Measurements from ENCODE around the gene XRCC4. TPM values are rescaled to one million over a fixed set of nuclear protein-coding genes. Genes with fewer than 3 reads are reported as not detected.

The XRCC4 gene
- total RNA-seq, 1 donor from 2014 or later, result 10.7 TPM

GRCh38 chr5:83069096-83069799 lies 8.1 kb upstream of the XRCC4 start:
- intact Hi-C loops (cut with micrococcal nuclease), result no loop called here

DNA sequence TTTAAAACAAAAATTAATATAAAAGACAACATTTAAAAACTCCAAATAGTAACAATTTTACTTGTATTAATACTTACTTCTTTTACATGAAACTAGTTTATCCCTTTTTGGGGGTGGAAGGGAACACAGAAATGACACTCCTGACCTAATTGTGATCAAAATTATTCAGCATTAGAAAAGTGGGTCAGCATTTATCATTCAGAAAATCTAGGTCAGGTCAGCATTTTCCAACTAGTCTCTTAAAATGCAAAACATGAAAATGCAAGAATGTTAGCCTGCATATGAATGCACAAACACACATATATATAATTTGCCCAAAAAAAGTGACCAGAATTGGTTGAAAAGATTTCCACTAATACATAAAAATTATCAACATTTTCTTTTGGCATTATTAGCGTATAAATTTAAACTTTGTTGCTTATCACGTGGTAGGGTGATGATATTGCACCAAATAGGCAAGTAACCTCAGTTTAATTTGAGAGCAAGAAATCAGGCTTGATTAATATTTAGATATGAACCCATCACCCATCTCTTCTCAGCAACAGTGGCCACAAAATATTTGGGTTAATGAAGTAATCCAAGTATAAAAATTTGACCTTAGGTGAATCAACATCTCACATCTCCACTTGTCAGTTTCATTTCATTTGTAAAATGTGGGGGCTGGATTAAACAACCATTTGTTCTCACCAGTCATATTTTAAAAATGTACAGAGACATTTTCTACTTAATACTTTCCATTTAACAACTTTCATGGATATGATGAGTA lies 5.9 kb upstream of the XRCC4 start:
- intact Hi-C loops (cut with micrococcal nuclease), result no loop called here

DNA sequence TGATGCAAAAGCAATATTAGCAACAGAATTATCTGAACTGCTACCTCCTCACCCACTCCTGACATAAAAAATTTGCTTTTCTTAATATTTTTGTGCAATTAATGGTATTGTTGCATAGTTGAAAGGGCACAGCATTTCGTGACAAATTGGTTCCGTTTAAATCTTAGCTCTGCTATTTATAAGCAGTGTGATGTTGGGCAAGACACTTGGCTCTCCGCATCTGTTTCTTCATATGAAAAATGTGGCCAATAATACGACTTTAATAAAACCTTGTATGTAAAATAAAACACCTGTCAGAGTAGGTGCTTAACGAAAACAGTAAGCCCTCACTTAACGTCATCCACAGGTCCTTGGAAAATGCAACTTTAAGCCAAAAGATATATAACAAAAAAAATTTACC lies 4.4 kb upstream of the XRCC4 start:
- intact Hi-C loops (cut with micrococcal nuclease), result no loop called here

- intact Hi-C loops (cut with micrococcal nuclease), result loop anchor here (1.0 to 5.0 kb wide), 12 partner anchors 261 to 1776 kb away; partner anchors contain the start of genes RPS23, SSBP2 and ZCCHC9
These were observed 415 bp downstream of the XRCC4 start for GRCh38 chr5:83077662-83078261.

GRCh38 chr5:83082750-83083149 lies 5.4 kb downstream of the XRCC4 start:
- intact Hi-C loops (cut with micrococcal nuclease), result no loop called here

DNA sequence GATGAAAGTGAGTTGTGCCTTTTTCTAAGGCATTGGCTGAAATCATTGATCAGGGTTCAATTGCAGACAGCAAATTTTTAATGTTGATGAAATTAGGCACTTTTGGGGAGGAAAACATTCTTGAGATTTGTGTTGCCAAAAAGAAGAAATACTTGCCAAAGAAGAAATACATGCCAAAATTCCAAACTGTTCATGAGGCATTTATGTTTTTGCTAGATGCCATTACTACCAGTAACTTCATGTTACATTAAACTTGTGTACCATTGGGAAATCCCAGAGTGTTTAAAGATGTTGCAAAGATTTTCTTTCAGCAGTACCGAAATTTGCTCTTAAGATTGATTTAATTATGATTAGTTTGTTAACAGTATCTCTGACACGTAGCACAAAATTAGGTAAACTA lies 7.0 kb downstream of the XRCC4 start:
- intact Hi-C loops (cut with micrococcal nuclease), result no loop called here

DNA sequence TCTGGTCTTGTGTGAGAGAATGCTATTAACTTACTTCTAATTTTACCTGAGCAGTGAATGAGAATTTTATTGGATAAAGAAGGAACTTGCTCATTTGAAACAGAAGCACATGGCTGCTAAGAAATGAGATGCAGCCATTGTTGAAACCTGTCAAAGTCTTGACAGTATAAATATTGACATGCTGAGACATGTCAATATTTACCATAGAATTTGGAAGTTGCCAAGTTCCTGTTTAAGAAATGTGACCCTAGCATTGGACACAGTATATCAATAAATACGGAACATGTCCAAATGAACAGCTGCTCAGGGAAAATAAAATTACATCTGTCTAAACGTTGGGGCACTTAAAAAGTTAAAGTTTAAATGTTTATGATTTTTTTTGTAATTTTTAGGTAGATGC lies 7.8 kb downstream of the XRCC4 start:
- intact Hi-C loops (cut with micrococcal nuclease), result no loop called here

DNA sequence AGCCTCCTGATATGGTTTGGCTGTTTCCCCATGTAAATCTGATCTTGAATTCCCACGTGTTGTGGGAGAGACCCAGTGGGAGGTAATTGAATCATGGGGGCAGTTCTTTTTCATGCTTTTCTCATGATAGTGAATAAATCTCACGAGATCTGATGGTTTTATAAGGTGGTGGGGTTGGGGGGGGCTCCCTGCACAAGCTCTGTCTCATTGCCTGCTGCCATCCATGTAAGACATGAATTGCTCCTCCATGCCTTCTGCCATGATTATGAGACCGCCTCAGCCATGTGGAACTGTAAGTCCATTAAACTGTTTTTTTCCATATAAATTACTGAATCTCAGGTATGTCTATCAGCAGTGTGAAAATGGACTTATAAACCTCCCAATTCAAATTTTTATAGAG lies 12.8 kb downstream of the XRCC4 start:
- intact Hi-C loops (cut with micrococcal nuclease), result no loop called here

DNA sequence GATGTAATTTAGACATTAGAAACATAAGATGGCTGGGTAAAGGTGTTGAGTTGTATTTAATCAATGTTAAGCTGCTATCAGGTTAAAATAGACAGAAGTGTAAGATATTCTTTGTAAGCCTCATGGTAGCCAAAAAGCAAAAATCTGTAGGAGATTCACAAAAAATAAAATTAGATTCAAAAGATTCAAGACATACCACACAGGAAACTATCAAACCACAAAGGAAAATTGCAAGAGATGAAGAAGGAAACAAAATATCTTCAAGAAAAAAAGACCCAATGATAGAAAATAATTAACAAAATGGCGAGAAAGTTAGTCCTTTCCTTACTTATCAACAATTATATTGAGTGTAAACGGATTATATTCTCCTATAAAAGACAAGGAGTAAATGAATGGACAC lies 15.3 kb downstream of the XRCC4 start:
- intact Hi-C loops (cut with micrococcal nuclease), result no loop called here

DNA sequence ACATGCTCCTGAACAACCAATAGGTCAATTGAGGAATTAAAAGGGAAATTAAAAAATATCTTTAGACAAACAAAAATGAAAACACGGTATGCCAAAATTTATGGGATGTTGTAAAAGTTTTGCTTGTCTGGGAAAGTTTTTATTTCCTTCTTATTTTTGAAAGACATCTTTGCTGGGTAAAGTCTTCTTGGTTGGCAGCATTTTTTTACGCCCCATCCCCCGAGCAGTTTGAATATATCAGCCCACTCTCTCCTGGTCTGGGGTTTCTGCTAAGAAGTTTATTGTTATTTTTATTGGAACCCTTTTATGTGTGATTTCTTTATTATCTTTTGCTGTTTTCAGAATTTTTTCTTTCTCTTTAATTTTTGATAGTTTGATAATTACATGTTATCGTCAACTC lies 16.3 kb downstream of the XRCC4 start:
- intact Hi-C loops (cut with micrococcal nuclease), result no loop called here

GRCh38 chr5:83095163-83095956 lies 18.0 kb downstream of the XRCC4 start:
- intact Hi-C loops (cut with micrococcal nuclease), result no loop called here

DNA sequence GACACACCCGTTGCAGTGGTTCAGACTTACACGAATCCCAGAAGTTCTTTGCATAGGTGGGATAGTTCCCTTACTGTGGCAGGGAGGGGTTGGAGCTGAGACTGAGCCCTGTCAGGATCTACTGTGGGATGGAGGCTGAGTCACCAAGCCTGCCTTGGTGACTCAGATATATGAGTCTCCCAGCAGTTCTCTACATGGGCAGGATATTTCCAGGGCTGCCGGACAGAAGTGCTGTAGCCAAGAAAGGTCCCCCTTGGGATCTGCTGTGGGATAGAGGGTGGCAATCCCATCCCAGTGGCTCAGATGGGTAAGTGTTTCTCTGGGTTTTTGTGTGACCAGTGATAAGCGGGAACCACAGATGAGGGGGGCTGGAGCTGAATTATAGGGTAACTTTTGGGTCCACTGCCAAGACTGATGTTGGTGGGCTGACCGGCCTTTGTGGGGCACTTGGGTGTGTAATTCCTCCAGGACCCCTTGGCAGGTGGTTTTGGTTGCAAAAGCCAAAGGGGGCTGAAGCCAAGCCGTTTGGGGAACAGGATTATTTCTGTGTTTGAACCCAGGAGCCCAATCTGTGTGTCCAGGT lies 18.7 kb downstream of the XRCC4 start:
- intact Hi-C loops (cut with micrococcal nuclease), result no loop called here

GRCh38 chr5:83096660-83097339 lies 19.5 kb downstream of the XRCC4 start:
- intact Hi-C loops (cut with micrococcal nuclease), result no loop called here

GRCh38 chr5:83097689-83098231 lies 20.4 kb downstream of the XRCC4 start:
- intact Hi-C loops (cut with micrococcal nuclease), result no loop called here

GRCh38 chr5:83099001-83099400 lies 21.7 kb downstream of the XRCC4 start:
- intact Hi-C loops (cut with micrococcal nuclease), result no loop called here

DNA sequence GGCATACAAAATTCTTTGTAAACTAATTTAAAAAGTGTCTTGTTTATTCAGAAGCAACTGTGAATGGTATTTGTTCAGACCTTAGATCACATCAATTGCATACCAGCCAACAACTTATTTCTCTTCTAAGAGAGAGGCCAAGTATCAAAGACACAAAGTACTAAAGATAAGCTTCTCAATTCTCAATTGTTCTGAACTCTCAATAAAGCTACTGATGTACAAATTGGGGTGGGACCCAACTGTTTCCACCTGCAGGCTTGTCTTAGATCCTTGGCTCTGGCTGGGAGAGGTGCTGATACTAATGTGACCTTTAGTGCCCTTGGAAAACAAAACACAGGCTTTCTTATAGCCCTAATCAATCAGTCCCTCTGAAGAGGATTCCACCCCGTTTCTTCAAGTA lies 22.1 kb downstream of the XRCC4 start:
- intact Hi-C loops (cut with micrococcal nuclease), result no loop called here

GRCh38 chr5:83101514-83101913 lies 24.2 kb downstream of the XRCC4 start:
- intact Hi-C loops (cut with micrococcal nuclease), result no loop called here

GRCh38 chr5:83102364-83102980 lies 25.1 kb downstream of the XRCC4 start:
- intact Hi-C loops (cut with micrococcal nuclease), result no loop called here

- intact Hi-C loops (cut with micrococcal nuclease), result no loop called here
These were observed 26.7 kb downstream of the XRCC4 start for GRCh38 chr5:83104021-83104420.

Measured in T-helper 1 cell treated with Interleukin-12 subunit alpha and Interleukin-12 subunit beta and Interleukin-4 antibody, amounts not matched to agents 30 ng/mL and 1 ng/mL, for 36 hours (primary cell).